Activated T-helper 2 cell treated with anti-CD3 and anti-CD28 coated beads, Interferon-gamma antibody, Interleukin-2, Interleukin-4, amounts not matched to agents 10 μg/mL and 5 μg/mL and 100 μg/mL, durations not matched to agents 14 hours and 24 hours and 36 hours (primary cell): Measurements from ENCODE around the gene TNS2. TPM values are rescaled to one million over a fixed set of nuclear protein-coding genes. Genes with fewer than 3 reads are reported as not detected.
A peak's percentile ranks its signal among the peaks of the same experiment; 100 is the strongest.
"Not testable (repeated sequence)": the region's sequence is repeated elsewhere in the genome, so short reads cannot be mapped to it uniquely, and the experiment has no call there.

ENCODE experiments used
- DNase-seq: peaks from one replicate; pipeline ENCODE4 v3.0.0; 2021; ENCODE audit warnings: low spot score
- H3K27ac Mint-ChIP-seq: one replicate; pipeline ENCODE4 v1.8.0; 2021; ENCODE audit warnings: mixed read lengths
- H3K27me3 Mint-ChIP-seq: one replicate; pipeline ENCODE4 v1.8.0; 2021; ENCODE audit warnings: low read depth, mixed read lengths
- H3K36me3 Mint-ChIP-seq: one replicate; pipeline ENCODE4 v1.8.0; 2021; ENCODE audit warnings: low read depth, mixed read lengths
- H3K4me1 Mint-ChIP-seq: one replicate; pipeline ENCODE4 v1.8.0; 2021; ENCODE audit warnings: low read depth, mixed read lengths
- H3K4me3 Mint-ChIP-seq: one replicate; pipeline ENCODE4 v1.8.0; 2021; ENCODE audit warnings: low read depth, mild to moderate bottlenecking, moderate library complexity, mixed read lengths
- H3K9me3 Mint-ChIP-seq: one replicate; pipeline ENCODE4 v1.8.0; 2021; ENCODE audit warnings: mixed read lengths
- intact Hi-C: fragments of 100-400 bp; cut with micrococcal nuclease; formaldehyde crosslinking; loops from one replicate; pipeline ENCODE4 v1.15.1; 2023
- total RNA-seq: library from RNA; stranded (reverse); gene quantifications from 2 replicates; pipeline ENCODE4 v1.2.3, GENCODE V29; 2022

The TNS2 gene
- total RNA-seq, 1 donor from 2014 or later, result 4.7 TPM

DNA sequence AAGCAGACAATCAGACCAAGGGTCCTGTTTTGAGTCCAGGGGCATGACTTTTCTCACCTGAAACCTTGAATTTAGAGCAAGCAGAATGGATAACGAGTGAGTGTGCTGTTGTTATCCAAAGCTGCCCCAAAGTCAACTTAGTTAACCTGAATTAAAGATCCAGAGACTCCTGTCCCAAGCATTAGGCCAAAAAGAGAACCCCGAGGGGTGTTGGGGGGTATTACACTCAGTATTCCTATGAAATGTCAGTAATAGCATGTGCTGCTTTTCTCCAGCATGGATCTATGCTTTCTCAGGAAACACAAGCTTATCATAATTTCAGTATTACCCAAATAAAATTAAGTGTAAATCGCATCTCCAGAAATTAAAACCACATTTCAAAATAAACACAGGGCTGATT, 24.6 kb upstream of the TNS2 start:
- Mint-ChIP-seq H3K9me3 (no peaks in the 10 kb centered on the region), H3K27ac (no peak overlapping the region), H3K4me3 (no peak overlapping the region), H3K27me3 (no peaks in the 10 kb centered on the region), H3K4me1 (peaks cover 3% of the 10 kb centered on the region), H3K36me3 (peaks cover 69% of the 10 kb centered on the region)
- intact Hi-C loops, result no loop called here
- no peak for DNase-seq

DNA sequence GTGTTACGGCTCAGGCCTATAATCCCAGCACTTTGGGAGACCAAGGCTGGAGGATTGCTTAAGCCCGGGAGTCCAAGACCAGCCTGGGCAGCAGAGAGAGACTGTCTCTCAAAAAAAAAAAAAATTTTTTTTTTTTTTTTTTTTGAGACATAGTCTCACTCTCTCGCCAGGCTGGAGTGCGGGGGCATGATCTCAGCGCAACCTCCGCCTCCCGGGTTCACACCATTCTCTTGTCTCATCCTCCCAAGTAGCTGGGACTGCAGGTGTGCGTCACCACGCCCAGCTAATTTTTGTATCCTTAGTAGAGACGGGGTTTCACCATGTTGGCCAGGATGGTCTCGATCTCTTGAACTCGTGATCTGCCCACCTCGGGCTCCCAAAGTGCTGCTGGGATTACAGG, 22.9 kb upstream of the TNS2 start:
- H3K36me3 Mint-ChIP-seq, result peaks cover 69% of the 10 kb centered on the region
- intact Hi-C loops, H3K4me1 Mint-ChIP-seq: not testable (repeated sequence)

DNA sequence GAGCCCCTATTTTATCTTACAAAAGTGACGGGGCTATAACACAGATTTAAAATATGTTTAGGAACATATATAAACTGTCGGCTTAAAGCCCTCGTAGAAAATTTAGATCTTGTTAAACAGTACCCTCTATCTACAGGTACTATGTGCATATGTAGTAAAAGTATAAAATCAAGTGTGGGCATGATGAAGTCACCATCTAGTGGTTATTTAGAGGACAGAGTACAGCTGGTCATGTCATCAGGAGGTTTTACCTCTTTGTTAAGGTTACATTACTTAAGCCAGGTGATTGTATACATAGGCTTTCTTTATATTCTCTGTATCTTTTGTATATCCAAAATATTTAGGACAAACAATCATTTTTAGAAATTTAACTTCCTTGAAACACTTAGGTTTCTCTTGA, 18.2 kb upstream of the TNS2 start:
- intact Hi-C loops, result no loop called here
- Mint-ChIP-seq H3K4me1 (no peaks in the 10 kb centered on the region), H3K9me3 (no peaks in the 10 kb centered on the region), H3K27me3 (no peaks in the 10 kb centered on the region), H3K36me3 (peaks cover 77% of the 10 kb centered on the region), H3K4me3 (no peak overlapping the region), H3K27ac (no peak overlapping the region)
- DNase-seq, result no peak

More for the DNA sequence above, 22.9 kb upstream of the TNS2 start:
- not testable (repeated sequence) for H3K4me3 Mint-ChIP-seq, DNase-seq, H3K27me3 Mint-ChIP-seq, H3K27ac Mint-ChIP-seq, H3K9me3 Mint-ChIP-seq

DNA sequence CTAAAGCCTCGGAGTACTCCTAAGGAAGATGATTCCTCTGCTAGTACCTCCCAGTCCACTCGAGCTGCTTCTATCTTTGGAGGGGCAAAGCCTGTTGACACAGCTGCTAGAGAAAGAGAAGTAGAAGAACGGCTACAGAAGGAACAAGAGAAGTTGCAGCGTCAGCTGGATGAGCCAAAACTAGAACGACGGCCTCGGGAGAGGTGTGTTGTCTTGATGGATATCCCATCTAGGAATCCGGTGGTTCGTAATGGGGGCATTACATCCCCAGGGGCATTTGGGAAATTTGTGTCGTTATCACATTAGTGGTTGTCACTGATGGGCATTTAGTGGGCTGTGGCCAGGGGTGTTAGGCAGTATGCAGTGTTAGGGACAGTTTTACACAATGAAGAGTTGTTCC, 16.0 kb upstream of the TNS2 start:
- peaks cover 14% of the 10 kb centered on the region for H3K4me1 Mint-ChIP-seq
- intact Hi-C loops, H3K27me3 Mint-ChIP-seq, H3K4me3 Mint-ChIP-seq, H3K27ac Mint-ChIP-seq, H3K9me3 Mint-ChIP-seq, DNase-seq: not testable (repeated sequence)
- H3K36me3 Mint-ChIP-seq, result peaks cover 77% of the 10 kb centered on the region

DNA sequence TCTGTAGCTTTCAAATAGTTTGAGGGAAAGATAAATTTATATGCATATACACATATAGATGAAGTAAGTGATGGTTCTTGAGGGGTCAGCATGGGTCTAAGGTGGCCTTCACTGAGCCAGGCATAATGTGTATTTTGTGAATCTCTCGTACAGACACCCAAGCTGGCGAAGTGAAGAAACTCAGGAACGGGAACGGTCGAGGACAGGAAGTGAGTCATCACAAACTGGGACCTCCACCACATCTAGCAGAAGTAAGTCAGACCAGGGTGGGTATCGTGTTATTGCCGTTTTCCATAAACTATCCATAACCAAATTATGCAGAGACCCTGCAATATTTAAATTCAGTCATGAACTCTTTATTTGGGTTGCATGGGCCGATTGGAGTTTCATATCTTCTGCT, 15.4 kb upstream of the TNS2 start:
- intact Hi-C loops, result no loop called here
- H3K27ac Mint-ChIP-seq, result no peak overlapping the region
- H3K4me1 Mint-ChIP-seq, result peaks cover 17% of the 10 kb centered on the region
- no peaks in the 10 kb centered on the region for H3K27me3 Mint-ChIP-seq
- peaks cover 82% of the 10 kb centered on the region for H3K36me3 Mint-ChIP-seq
- H3K4me3 Mint-ChIP-seq, result no peak overlapping the region
- DNase-seq, result no peak
- H3K9me3 Mint-ChIP-seq, result no peaks in the 10 kb centered on the region

DNA sequence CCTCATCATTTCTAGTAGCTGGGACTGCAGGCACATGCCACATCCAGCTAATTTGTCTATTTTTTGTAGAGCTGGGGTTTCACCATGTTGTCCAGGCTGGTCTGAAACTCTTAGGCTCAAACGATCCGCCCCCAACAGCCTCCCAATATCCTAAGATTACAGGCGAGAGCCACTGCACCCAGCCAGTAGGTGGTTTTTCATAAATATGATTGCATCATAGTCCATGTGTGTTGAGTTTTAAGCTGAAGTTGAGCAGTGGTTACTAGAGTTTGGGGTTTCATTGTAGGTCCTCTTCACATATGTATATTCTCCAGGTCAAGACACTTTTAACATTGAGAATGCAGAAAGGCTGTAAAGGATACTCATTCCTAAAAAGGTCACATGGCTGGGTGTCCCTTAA, 13.1 kb upstream of the TNS2 start:
- Mint-ChIP-seq H3K4me3 (no peak overlapping the region), H3K9me3 (no peaks in the 10 kb centered on the region), H3K4me1 (peaks cover 17% of the 10 kb centered on the region), H3K27ac (no peak overlapping the region), H3K27me3 (no peaks in the 10 kb centered on the region), H3K36me3 (peaks cover 80% of the 10 kb centered on the region)
- intact Hi-C loops, result no loop called here
- no peak for DNase-seq

DNA sequence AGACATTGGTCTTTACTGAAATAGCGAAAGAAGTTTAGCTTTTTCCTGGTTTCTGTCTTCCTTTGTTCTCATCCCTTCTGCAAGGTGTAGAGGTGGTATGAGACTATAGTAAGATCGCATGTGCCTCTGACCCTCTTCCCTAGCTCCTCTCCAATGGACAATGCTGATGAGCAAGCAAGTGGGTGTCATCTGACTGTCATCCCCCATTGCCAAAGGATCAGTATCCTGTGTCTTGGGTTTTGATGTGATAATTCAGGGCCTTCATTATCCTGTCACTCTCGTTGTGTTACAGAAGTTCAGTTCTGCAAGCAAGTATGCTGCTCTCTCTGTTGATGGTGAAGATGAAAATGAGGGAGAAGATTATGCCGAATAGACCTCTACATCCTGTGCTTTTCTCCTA, 10.0 kb upstream of the TNS2 start:
- intact Hi-C loops, result no loop called here
- no peak for DNase-seq
- peaks cover 67% of the 10 kb centered on the region for H3K36me3 Mint-ChIP-seq
- no peak overlapping the region for H3K4me3 Mint-ChIP-seq
- no peak overlapping the region for H3K27ac Mint-ChIP-seq
- peaks cover 17% of the 10 kb centered on the region for H3K4me1 Mint-ChIP-seq
- H3K27me3 Mint-ChIP-seq, result no peaks in the 10 kb centered on the region
- no peaks in the 10 kb centered on the region for H3K9me3 Mint-ChIP-seq

DNA sequence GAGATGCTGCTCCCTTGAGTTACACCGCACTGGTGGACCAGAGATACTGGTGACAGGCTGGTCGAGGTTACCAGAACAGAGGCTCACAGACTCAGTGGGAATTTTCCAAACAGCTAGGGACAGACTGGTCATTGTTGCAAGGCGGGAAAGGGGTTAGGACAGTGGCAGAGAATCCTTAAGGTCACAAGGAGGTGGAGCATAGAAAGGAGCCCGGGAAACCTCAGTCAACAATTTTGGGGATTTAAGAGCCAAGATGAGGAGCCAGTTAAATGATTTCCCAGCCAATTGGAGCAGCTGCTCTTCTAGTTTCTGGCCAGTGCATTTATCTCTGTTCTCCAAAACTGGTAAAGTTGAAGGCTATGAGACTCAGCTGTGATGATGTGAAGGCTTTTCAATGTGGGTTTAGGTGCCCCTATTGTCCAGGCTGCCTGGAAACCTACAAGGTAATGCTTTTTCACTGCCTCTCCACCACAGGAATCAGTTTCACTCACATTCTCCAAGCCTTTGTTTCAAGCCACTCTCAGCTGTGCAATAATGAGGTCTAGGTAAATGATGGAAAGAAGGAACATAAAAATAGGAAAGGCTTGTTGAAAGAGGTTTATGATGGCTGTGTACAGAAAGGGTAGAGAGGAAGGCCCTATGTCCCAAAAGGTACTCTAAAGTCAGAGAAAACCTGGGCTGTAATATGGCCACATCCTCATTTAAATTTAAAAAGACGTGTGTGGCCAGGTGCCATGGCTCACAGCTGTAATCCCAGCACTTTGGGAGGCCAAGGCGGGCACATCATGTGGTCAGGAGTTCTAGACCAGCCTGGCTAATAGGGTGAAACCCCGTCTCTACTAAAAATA, 7.0 kb upstream of the TNS2 start:
- Mint-ChIP-seq H3K9me3 (no peaks in the 10 kb centered on the region), H3K4me1 (peaks cover 18% of the 10 kb centered on the region), H3K27ac (no peak overlapping the region), H3K27me3 (peaks cover 2% of the 10 kb centered on the region), H3K36me3 (peaks cover 41% of the 10 kb centered on the region), H3K4me3 (no peak overlapping the region)
- DNase-seq, result no peak
- intact Hi-C loops, result no loop called here

DNA sequence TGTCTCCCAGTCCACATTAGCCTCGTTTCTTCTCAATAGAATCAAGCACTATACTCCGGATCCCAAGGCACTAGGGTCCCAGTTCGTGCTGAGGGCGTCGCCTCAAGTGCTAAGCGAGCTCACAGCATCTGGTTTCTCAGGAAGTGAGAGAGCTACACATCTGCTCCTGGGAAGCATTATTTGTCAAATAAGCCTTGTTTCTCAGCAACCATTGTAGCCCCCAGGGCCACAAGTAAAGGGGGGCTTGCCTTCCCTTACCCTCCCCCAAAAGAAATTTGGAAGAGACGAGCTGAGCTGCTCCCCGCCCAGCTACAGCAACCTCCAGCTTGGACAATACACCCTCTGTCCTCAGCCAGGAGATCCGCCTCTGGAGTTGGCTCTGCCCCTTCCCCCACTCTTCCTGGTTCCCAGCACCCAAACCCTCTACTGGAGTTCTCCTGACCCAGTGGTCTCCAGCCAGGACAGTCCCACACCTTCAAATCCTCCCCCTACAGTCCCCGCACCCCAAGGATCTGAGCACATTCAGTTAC, 5.7 kb upstream of the TNS2 start:
- no peak overlapping the region for H3K27ac Mint-ChIP-seq
- H3K36me3 Mint-ChIP-seq, result peaks cover 29% of the 10 kb centered on the region
- H3K27me3 Mint-ChIP-seq, result peaks cover 2% of the 10 kb centered on the region
- H3K4me3 Mint-ChIP-seq, result no peak overlapping the region
- peaks cover 14% of the 10 kb centered on the region for H3K4me1 Mint-ChIP-seq
- no peak for DNase-seq
- intact Hi-C loops, result no loop called here
- H3K9me3 Mint-ChIP-seq, result no peaks in the 10 kb centered on the region

DNA sequence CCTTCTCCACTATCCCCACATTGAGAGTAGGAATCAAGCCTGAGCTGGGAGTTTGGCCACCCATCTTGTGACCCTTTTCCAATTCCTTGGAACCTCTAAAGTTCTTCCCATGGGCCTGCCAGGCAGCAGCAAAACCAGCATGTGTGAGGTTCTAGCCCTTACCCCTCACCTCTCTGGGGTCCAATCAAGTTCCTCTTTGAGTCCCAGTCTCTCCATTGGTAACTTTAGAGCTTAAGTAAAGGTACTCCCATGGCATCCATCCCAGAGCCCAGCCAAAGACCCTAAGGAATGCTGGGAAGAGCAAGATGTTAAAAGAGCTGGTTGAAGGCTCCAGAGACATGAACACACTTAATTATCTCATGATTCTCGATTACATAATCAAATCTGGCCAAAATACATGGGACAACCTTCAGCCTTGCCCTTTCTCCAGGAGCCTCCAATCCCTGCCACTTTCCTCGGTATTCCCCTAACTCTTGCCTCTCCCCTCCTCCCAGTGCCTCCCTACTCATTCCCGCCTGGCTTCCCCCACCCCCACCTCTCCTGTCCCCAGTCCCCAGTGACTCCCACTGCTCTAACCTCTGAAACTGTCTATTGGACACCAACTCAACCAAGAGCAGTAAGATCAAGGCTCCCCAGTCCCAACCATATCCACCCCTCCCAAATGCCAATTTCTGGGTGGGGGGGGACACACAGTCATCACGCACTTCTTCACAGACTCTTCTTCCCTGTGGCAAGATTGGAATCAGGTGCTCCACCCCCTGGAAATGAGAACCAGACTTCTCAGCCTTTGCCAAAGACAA, 4.8 kb upstream of the TNS2 start:
- Mint-ChIP-seq H3K36me3 (peaks cover 22% of the 10 kb centered on the region), H3K27ac (no peak overlapping the region), H3K4me3 (peak overlapping the region; percentile 97), H3K4me1 (peaks cover 19% of the 10 kb centered on the region), H3K9me3 (no peaks in the 10 kb centered on the region), H3K27me3 (peaks cover 2% of the 10 kb centered on the region)
- intact Hi-C loops, result no loop called here
- DNase-seq, result no peak

DNA sequence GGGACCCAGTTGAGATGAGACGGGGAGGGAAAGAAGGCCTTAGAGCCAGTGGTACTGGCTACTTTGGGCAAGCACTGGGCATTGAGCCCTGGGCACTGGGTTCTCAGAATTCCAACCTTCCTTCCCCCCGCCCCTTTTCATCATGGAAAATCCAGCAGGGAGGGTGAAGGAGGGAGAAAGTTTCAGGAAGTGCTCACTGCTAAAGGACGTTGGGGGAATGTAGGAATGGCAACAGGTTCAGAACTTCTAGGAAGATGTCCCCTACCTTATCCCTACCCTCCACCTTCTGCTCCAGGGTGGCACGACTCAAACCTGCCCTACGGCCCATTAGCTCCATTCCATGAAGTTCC, 4.2 kb upstream of the TNS2 start:
- intact Hi-C loops, result loop anchor here (2.0 kb wide), 1 partner anchor 33 kb away; the partner anchor contains the start of gene SPRYD3
- Mint-ChIP-seq H3K4me3 (peak overlapping the region; percentile 97), H3K27me3 (peaks cover 2% of the 10 kb centered on the region), H3K9me3 (no peaks in the 10 kb centered on the region), H3K27ac (no peak overlapping the region), H3K4me1 (peaks cover 19% of the 10 kb centered on the region), H3K36me3 (peaks cover 17% of the 10 kb centered on the region)
- DNase-seq, result no peak

DNA sequence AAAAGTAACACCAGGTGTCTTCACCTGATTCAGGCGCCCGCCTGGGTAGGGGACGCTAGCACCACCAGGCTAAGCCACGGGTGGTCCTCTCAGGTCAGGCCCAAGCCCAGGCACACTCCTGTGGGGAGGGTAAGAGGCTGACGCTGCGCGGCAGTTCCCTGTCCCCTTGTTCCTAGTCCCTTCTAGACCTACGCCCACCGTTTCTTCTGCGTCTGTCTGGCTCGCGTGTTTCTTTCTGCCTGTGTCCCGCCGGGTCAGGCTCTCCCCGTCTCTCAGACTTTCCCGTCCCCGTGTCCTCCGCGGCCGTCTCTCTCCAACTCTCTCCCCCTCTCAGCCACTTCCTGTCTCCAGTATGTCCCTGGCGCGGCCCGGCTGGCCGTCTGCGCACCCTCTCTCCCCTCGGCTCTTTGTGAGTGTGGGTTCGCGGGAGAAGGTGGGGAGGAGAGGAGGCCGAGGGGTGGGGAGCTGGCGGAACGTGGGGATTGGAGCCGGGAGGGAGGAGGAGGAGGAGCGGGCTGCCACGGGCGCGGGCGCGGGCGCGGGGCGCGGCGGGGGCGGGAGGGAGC, 3.1 kb upstream of the TNS2 start:
- intact Hi-C loops, result loop anchor here (1.0 to 2.0 kb wide), 2 partner anchors 32 to 53 kb away; partner anchors contain the start of gene SPRYD3

More for the DNA sequence above, 3.1 kb upstream of the TNS2 start:
- Mint-ChIP-seq H3K4me1 (peaks cover 19% of the 10 kb centered on the region), H3K4me3 (peak overlapping the region; percentile 97), H3K27ac (peak overlapping the region; percentile 91), H3K27me3 (peaks cover 2% of the 10 kb centered on the region), H3K9me3 (no peaks in the 10 kb centered on the region), H3K36me3 (peaks cover 11% of the 10 kb centered on the region)
- no peak for DNase-seq
